Lower leg skin (tissue), 4 donors: ENCODE measurements around the gene ZNF506. TPM values are rescaled to one million over a fixed set of nuclear protein-coding genes. Genes with fewer than 3 reads are reported as not detected.
"Not testable (repeated sequence)": the region's sequence is repeated elsewhere in the genome, so short reads cannot be mapped to it uniquely, and the experiment has no call there.

Experiments
- DNase-seq, 2 donors: peaks; one replicate each; pipeline ENCODE4 v3.0.0-alpha.2; 2019; ENCODE audit warnings: low spot score in 2 of 2
- H3K4me3 ChIP-seq: fragments of 200-600 bp; sonication (generic); 2 replicates; pipeline ENCODE4 v1.5.1; 2017; ENCODE audit warnings: mild to moderate bottlenecking, low read depth; ENCODE audit not compliant: poor library complexity, severe bottlenecking
- POLR2A ChIP-seq, 2 donors: fragments of 450-650 bp; IDR thresholded peaks; one replicate each; pipeline ENCODE4 v1.6.1; 2016 to 2017; ENCODE audit warnings: antibody characterized with exemption in 2 of 2, mild to moderate bottlenecking in 1 of 2, moderate library complexity in 1 of 2
- WGBS, 2 donors: methylation state at CpG; one replicate each; pipeline ENCODE4 v1.1.5; 2018; 5-methylcytosine and 5-hydroxymethylcytosine counted together
- intact Hi-C: fragments of 100-400 bp; cut with DNase I; formaldehyde crosslinking; loops from one replicate; pipeline ENCODE4 v1.15.0; 2023; ENCODE audit warnings: low total_unique reads
- total RNA-seq, 4 donors: library from RNA; depleted of rRNA; stranded (reverse); fragments of >200 nt; gene quantifications; one replicate each; pipeline ENCODE4 v1.1.0, GENCODE V29; 2016
- TF ChIP-seq, protein P1 (sequence below), 3 donors: fragments of 450-650 bp; IDR thresholded peaks; one replicate each; pipeline ENCODE4 v1.5.1; 2016; ENCODE audit warnings: antibody characterized with exemption in 3 of 3, mild to moderate bottlenecking in 3 of 3, moderate library complexity in 2 of 3

ZNF506 gene
- total RNA-seq, 4 donors from 2014 or later: 19.9 to 44.5 (median 28.0) TPM

DNA sequence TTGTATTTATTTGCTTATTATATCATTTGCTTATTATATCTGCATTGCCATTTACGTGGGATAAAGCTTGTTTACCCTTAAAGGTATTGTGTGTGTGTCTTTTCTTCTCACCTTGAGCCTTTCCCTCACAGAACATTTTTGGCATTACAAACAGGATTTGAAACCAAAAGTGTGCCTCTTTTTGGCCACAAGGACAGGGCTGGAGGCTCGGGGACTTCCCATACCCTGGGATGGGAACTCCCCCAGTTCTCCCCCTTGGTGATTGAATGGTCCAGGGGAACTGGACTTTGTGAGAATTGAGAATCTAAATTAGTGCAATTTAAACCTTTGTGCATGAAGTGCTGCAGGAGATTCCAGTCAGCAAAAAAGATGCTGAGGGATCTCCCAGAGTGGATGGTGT, 2.4 kb upstream of the ZNF506 start:
- no peak for DNase-seq
- no peak overlapping the region for H3K4me3 ChIP-seq
- WGBS, 2 donors: 69 to 83% methylated on average over 2 of the region's 2 CpGs
- no peak for TF ChIP-seq POLR2A (IDR thresholded peaks at IDR 0.05)
- TF ChIP-seq, protein P1, sequence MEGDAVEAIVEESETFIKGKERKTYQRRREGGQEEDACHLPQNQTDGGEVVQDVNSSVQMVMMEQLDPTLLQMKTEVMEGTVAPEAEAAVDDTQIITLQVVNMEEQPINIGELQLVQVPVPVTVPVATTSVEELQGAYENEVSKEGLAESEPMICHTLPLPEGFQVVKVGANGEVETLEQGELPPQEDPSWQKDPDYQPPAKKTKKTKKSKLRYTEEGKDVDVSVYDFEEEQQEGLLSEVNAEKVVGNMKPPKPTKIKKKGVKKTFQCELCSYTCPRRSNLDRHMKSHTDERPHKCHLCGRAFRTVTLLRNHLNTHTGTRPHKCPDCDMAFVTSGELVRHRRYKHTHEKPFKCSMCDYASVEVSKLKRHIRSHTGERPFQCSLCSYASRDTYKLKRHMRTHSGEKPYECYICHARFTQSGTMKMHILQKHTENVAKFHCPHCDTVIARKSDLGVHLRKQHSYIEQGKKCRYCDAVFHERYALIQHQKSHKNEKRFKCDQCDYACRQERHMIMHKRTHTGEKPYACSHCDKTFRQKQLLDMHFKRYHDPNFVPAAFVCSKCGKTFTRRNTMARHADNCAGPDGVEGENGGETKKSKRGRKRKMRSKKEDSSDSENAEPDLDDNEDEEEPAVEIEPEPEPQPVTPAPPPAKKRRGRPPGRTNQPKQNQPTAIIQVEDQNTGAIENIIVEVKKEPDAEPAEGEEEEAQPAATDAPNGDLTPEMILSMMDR (IDR thresholded peaks at IDR 0.05): no peak
- intact Hi-C loops: no loop called here

DNA sequence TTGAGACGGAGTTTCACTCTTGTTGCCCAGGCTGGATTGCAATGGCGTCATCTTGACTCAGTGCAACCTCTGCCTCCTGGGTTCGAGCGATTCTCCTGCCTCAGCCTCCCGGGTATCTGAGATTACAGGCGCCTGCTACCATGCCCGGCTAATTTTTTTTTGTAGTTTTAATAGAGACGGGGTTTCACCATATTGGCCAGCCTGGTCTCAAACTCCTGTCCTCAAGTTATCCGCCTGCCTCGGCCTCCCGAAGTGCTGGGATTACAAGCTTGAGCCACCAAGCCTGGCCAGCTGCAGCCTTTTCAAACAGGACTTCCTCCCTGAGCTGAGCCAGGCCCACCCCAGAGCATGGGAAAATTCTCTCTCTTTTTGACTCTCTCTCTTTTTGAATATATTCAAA, 426 bp upstream of the ZNF506 start:
- intact Hi-C loops: not testable (repeated sequence)
- 1 to 3% methylated on average over 11 of the region's 11 CpGs for WGBS, 2 donors
- DNase-seq: peak in 1 of 2 donors; percentile 20

DNA sequence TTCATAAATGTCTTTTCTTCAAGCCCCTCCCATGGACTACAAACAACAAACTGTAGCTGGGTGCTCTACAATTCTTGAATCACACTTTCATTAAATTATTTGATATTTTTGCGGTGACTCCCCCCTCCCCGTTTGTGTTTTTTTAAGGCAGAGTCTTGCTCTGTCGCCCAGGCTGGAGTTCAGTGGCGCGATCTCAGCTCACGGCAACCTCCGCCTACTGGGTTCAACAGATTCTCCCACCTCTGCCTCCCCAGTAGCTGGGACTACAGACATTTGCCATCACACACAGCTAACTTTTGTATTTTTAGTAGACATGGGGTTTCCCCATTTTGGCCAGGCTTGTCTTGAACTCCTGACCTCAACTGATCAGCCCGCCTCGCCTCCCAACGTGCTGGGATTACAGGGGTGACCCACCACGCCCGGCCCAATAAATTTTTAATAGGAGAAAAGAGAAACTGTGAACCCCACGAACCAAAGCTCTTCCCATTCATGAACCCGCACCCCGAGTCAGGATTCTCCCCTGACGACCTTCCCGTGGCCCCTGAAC, 703 bp downstream of the ZNF506 start:
- intact Hi-C loops: no loop called here
- no peak for DNase-seq
- WGBS, 2 donors: 2 to 13% methylated on average over 17 of the region's 17 CpGs
- peak overlapping the region; percentile 58 for H3K4me3 ChIP-seq
- TF ChIP-seq POLR2A (IDR thresholded peaks at IDR 0.05): no peak
- TF ChIP-seq, protein P1 (IDR thresholded peaks at IDR 0.05): no peak

More for the DNA sequence above, 426 bp upstream of the ZNF506 start:
- peak overlapping the region; percentile 18 for H3K4me3 ChIP-seq

DNA sequence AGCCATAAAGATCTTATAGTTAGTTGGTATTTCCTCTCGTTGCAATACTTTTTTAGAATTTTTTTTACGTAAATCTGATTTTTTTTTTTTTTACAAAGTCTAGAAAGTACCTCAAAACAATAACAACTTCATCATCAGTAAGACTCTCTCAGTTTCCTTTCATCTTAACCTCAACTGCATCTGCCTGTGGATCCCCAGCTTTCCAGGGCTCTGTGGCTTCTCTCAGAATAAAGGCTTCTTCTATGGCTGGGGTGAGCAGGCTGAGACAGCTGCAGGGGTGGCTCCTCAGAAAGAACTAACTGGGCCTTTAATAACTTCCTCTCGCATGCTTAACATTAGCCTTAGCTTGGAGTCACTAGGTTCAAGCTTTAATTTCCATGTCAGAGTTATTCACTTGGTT, 4.2 kb downstream of the ZNF506 start:
- intact Hi-C loops: no loop called here
- TF ChIP-seq POLR2A (IDR thresholded peaks at IDR 0.05): no peak
- TF ChIP-seq, protein P1 (IDR thresholded peaks at IDR 0.05): no peak
- 80 to 84% methylated on average over 3 of the region's 3 CpGs for WGBS, 2 donors
- H3K4me3 ChIP-seq: no peak overlapping the region
- no peak for DNase-seq

DNA sequence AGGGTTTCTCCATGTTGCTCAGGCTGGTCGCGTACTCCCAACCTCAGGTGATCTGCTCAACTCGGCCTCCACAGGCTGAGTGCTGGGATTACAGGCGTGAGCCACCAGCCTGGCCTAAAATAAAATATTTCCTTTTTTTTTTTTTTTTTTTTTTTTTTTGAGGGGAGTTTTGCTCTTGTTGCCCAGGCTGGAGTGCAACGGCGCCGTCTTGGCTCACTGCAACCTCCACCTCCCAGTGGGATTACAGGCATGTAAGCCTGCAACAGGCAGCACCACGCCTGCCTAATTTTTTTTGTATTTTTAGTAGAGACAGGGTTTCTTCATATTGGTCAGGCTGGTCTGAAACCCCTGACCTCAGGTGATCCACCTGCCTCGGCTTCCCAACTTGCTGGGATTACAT, 4.9 kb downstream of the ZNF506 start:
- no peak for DNase-seq
- no peak overlapping the region for H3K4me3 ChIP-seq
- intact Hi-C loops: no loop called here
- WGBS, 2 donors: 78 to 86% methylated on average over 9 of the region's 9 CpGs
- no peak for TF ChIP-seq POLR2A (IDR thresholded peaks at IDR 0.05)
- TF ChIP-seq, protein P1 (IDR thresholded peaks at IDR 0.05): no peak

DNA sequence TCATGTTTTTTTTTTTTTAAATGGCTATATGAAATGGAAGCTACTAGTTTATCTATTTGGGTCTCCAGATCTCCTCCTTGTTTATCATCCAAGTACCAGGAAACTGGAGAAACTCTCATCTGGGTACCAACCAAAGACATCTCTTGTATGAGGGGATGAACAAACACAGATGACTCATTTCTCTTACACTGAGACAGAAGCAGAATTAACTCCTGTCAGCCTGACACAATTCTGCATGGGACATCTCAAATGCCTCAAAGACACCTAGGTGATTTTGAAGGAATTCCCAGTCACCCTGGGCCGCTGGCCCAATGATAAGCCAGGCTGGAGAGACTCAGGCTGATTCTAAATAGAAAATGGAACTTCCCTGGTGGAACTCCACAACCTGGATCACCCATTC, 9.6 kb downstream of the ZNF506 start:
- WGBS, 2 donors: 91 to 100% methylated on average over 1 of the region's 1 CpG

DNA sequence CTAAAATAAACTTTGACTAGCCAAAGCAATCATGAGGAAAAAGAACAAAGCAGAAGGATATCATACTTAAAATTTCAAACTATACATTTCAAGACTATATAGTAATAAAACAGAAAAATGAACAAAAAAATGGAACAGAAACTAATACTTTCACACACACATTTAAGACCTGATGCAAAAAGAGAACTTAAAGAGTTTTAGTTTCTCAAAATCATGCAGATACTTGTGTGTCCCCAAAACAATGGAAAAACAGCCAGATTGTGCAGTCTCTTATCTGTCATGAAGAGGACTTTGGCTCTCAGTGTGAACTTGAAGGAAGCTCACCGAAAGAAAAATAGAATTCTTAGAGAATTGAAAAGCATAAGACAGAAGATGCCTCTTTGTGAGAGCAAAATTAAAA, 16.1 kb downstream of the ZNF506 start:
- H3K4me3 ChIP-seq: no peak overlapping the region
- intact Hi-C loops: no loop called here
- 96 to 97% methylated on average over 1 of the region's 1 CpG for WGBS, 2 donors
- TF ChIP-seq POLR2A (IDR thresholded peaks at IDR 0.05): no peak
- TF ChIP-seq, protein P1 (IDR thresholded peaks at IDR 0.05): no peak
- no peak for DNase-seq

More for the DNA sequence above, 9.6 kb downstream of the ZNF506 start:
- intact Hi-C loops, DNase-seq, H3K4me3 ChIP-seq: not testable (repeated sequence)
